IPS-18a (cell line): Measurements from ENCODE around the gene EDN1.

Experiments
- H3K27ac ChIP-seq: one replicate; pipeline ENCODE4 v1.5.1; 2013; ENCODE audit warnings: low read length
- H3K27me3 ChIP-seq: one replicate; pipeline ENCODE4 v1.6.1; 2013; ENCODE audit warnings: mild to moderate bottlenecking, low read length; ENCODE audit not compliant: control insufficient read depth, insufficient read depth
- H3K36me3 ChIP-seq: one replicate; pipeline ENCODE4 v1.6.1; 2013; ENCODE audit warnings: low read depth, low read length; ENCODE audit not compliant: control insufficient read depth
- H3K4me1 ChIP-seq: one replicate; pipeline ENCODE4 v1.6.1; 2013; ENCODE audit warnings: low read depth, low read length; ENCODE audit not compliant: control insufficient read depth
- H3K4me3 ChIP-seq: one replicate; pipeline ENCODE4 v1.5.1; 2013; ENCODE audit warnings: low read length
- H3K9ac ChIP-seq: one replicate; pipeline ENCODE4 v1.6.1; 2013; ENCODE audit warnings: mild to moderate bottlenecking, low read length, moderate library complexity
- H3K9me3 ChIP-seq: one replicate; pipeline ENCODE4 v1.6.1; 2013; ENCODE audit warnings: low read depth, low read length; ENCODE audit not compliant: control insufficient read depth

The EDN1 gene

GRCh38 chr6:12258591-12259075 is 31.5 kb upstream of the EDN1 start:
- Histone ChIP-seq H3K4me1 (no peaks in the 10 kb centered on the region), H3K9ac (no peak overlapping the region), H3K27ac (no peak overlapping the region), H3K4me3 (no peak overlapping the region), H3K9me3 (no peaks in the 10 kb centered on the region), H3K27me3 (no peaks in the 10 kb centered on the region), H3K36me3 (no peaks in the 10 kb centered on the region)

DNA sequence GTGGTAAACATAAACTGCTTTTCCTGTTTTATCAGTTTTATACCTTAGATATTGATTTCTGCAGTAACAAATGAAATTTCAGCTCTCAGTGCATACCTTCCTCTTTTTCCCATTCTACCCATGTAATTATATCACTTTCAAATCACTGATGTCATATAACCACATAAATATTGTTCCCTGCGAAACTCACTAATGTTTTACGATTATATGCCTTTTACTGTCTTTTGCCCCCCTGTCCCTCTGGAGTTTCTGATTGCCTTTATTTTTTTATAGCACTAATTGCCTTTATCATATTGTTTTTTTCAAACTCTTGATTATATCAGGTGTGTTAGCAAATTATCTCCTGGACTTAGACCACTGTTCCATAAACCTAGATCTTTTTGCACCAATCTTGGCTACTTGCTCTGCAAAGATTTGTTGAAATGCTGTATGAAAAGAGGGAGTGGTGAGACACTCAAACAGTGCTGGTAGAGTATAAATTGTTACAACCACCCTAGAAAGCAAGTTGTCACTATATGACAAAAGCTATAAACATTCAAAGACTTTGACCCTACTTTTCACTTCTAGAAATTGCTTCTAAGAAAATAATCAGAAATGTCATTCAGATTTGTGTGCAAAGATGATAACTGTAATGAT is 29.6 kb upstream of the EDN1 start:
- H3K9ac ChIP-seq = no peak overlapping the region
- no peaks in the 10 kb centered on the region for H3K27me3 ChIP-seq
- H3K4me3 ChIP-seq = no peak overlapping the region
- no peaks in the 10 kb centered on the region for H3K9me3 ChIP-seq
- no peaks in the 10 kb centered on the region for H3K36me3 ChIP-seq
- no peaks in the 10 kb centered on the region for H3K4me1 ChIP-seq
- no peak overlapping the region for H3K27ac ChIP-seq

- Histone ChIP-seq H3K27me3 (no peaks in the 10 kb centered on the region), H3K4me1 (no peaks in the 10 kb centered on the region), H3K4me3 (no peak overlapping the region), H3K9ac (no peak overlapping the region), H3K36me3 (no peaks in the 10 kb centered on the region), H3K9me3 (no peaks in the 10 kb centered on the region), H3K27ac (no peak overlapping the region)
Observed at GRCh38 chr6:12261502-12261901, 28.7 kb upstream of the EDN1 start.

GRCh38 chr6:12262236-12263061 is 27.7 kb upstream of the EDN1 start:
- Histone ChIP-seq H3K9me3 (no peaks in the 10 kb centered on the region), H3K9ac (no peak overlapping the region), H3K27me3 (no peaks in the 10 kb centered on the region), H3K36me3 (no peaks in the 10 kb centered on the region), H3K4me1 (no peaks in the 10 kb centered on the region), H3K27ac (no peak overlapping the region), H3K4me3 (no peak overlapping the region)

- no peak overlapping the region for H3K4me3 ChIP-seq
- no peaks in the 10 kb centered on the region for H3K9me3 ChIP-seq
- H3K36me3 ChIP-seq = no peaks in the 10 kb centered on the region
- no peaks in the 10 kb centered on the region for H3K27me3 ChIP-seq
- no peaks in the 10 kb centered on the region for H3K4me1 ChIP-seq
- H3K9ac ChIP-seq = no peak overlapping the region
- no peak overlapping the region for H3K27ac ChIP-seq
Observed at GRCh38 chr6:12263403-12263802, 26.8 kb upstream of the EDN1 start.

- H3K27ac ChIP-seq = no peak overlapping the region
Observed at GRCh38 chr6:12264671-12265070, 25.5 kb upstream of the EDN1 start.

GRCh38 chr6:12265296-12265695 is 24.9 kb upstream of the EDN1 start:
- Histone ChIP-seq H3K36me3 (no peaks in the 10 kb centered on the region), H3K27me3 (no peaks in the 10 kb centered on the region), H3K4me3 (no peak overlapping the region), H3K9ac (no peak overlapping the region), H3K27ac (no peak overlapping the region), H3K4me1 (no peaks in the 10 kb centered on the region), H3K9me3 (no peaks in the 10 kb centered on the region)

More at GRCh38 chr6:12264671-12265070, 25.5 kb upstream of the EDN1 start:
- H3K9me3 ChIP-seq = no peaks in the 10 kb centered on the region
- no peak overlapping the region for H3K4me3 ChIP-seq
- no peak overlapping the region for H3K9ac ChIP-seq
- no peaks in the 10 kb centered on the region for H3K4me1 ChIP-seq
- H3K27me3 ChIP-seq = no peaks in the 10 kb centered on the region
- no peaks in the 10 kb centered on the region for H3K36me3 ChIP-seq

- Histone ChIP-seq H3K4me1 (no peaks in the 10 kb centered on the region), H3K4me3 (no peak overlapping the region), H3K27ac (no peak overlapping the region), H3K36me3 (no peaks in the 10 kb centered on the region), H3K9ac (no peak overlapping the region), H3K27me3 (no peaks in the 10 kb centered on the region), H3K9me3 (no peaks in the 10 kb centered on the region)
Observed at GRCh38 chr6:12265791-12266190, 24.4 kb upstream of the EDN1 start.

- Histone ChIP-seq H3K4me3 (no peak overlapping the region), H3K27me3 (no peaks in the 10 kb centered on the region), H3K9me3 (no peaks in the 10 kb centered on the region), H3K4me1 (no peaks in the 10 kb centered on the region), H3K9ac (no peak overlapping the region), H3K36me3 (no peaks in the 10 kb centered on the region), H3K27ac (no peak overlapping the region)
Observed at GRCh38 chr6:12266571-12266970, 23.6 kb upstream of the EDN1 start.

DNA sequence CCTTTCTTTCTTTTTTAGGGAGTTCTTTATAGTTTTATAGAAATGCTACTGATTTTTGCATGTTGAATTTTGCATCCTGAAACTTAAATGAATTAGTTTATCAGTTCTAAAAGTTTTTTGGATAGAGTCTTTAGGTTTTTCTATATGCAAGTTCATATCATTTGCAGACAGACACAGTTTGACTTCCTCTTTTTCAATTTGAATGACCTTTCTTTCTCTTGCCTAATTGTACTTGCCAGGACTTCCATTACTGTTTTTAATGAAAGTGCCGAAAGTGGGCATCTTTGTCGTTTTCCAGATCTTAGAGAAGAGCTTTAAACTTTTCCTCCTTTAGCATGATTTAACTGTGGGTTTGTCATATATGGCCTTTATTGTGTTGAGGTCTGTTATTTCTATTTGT is 21.1 kb upstream of the EDN1 start:
- H3K4me3 ChIP-seq = no peak overlapping the region
- no peaks in the 10 kb centered on the region for H3K27me3 ChIP-seq
- no peaks in the 10 kb centered on the region for H3K9me3 ChIP-seq
- H3K27ac ChIP-seq = no peak overlapping the region
- no peaks in the 10 kb centered on the region for H3K4me1 ChIP-seq
- no peak overlapping the region for H3K9ac ChIP-seq
- H3K36me3 ChIP-seq = no peaks in the 10 kb centered on the region

GRCh38 chr6:12270551-12271230 is 19.5 kb upstream of the EDN1 start:
- Histone ChIP-seq H3K27me3 (no peaks in the 10 kb centered on the region), H3K27ac (no peak overlapping the region), H3K9me3 (no peaks in the 10 kb centered on the region), H3K9ac (no peak overlapping the region), H3K4me1 (no peaks in the 10 kb centered on the region), H3K4me3 (no peak overlapping the region), H3K36me3 (no peaks in the 10 kb centered on the region)
